B cell (primary cell): ENCODE results near the gene MC4R. TPM values are rescaled to one million over a fixed set of nuclear protein-coding genes. Genes with fewer than 3 reads are reported as not detected.

Source experiments
- ATAC-seq: fragments of 200-7000 bp; cut with Tn5 transposase; one replicate; pipeline ENCODE4 v1.10.0; 2021; ENCODE audit warnings: low read depth, mild to moderate bottlenecking, moderate number of reproducible peaks, moderate library complexity
- CTCF ChIA-PET: fragments of 350-600 bp; sonication (Branson Sonifier 250); formaldehyde crosslinking; loops from one replicate; lab custom pipeline; 2021; ENCODE audit warnings: antibody characterized with exemption, inconsistent platforms; lab: Charles Lee
- POLR2A ChIA-PET: fragments of 350-600 bp; sonication (Branson Sonifier 250); formaldehyde crosslinking; loops from one replicate; lab custom pipeline; 2021; ENCODE audit warnings: antibody characterized with exemption; lab: Charles Lee
- DNase-seq: peaks from one replicate; pipeline ENCODE4 v3.0.0; 2013
- H2AFZ ChIP-seq: 2 replicates; pipeline ENCODE4 v1.6.1; 2012; ENCODE audit warnings: mild to moderate bottlenecking, low read depth, low read length; ENCODE audit not compliant: insufficient read depth, poor library complexity, severe bottlenecking
- H3K27ac ChIP-seq, 2 donors: 1 replicate in 1 of 2; 2 replicates in 1 of 2; pipeline ENCODE4 v1.5.1; 2012 to 2013; ENCODE audit warnings: low read length in 2 of 2, mild to moderate bottlenecking in 2 of 2, moderate library complexity in 1 of 2
- H3K27me3 ChIP-seq, 4 experiments: fragments of 200-600 bp in 1 of 4; sonication (generic) in 1 of 4; replicated peaks in 1 of 4; 1 replicate in 2 of 4; 2 replicates in 2 of 4; pipeline versions ENCODE4 v1.6.1 to v1.7.0; 2013 to 2016; ENCODE audit warnings: low read length in 3 of 4, mild to moderate bottlenecking in 2 of 4, mixed read lengths in 1 of 4, moderate library complexity in 1 of 4; ENCODE audit not compliant: insufficient read depth in 4 of 4, control insufficient read depth in 3 of 4; ENCODE audit errors: control extremely low read depth in 1 of 4
- H3K36me3 ChIP-seq, 2 experiments: replicated peaks in 1 of 2; 1 replicate in 1 of 2; 2 replicates in 1 of 2; pipeline versions ENCODE4 v1.6.1 to v1.7.1; 2013; ENCODE audit warnings: low read length in 1 of 2; ENCODE audit not compliant: insufficient read depth in 2 of 2, control insufficient read depth in 1 of 2; ENCODE audit errors: control extremely low read depth in 1 of 2, extremely low read depth in 1 of 2
- H3K4me1 ChIP-seq, 2 donors: fragments of 200-600 bp in 1 of 2; sonication (generic) in 1 of 2; 1 replicate in 1 of 2; 2 replicates in 1 of 2; pipeline versions ENCODE4 v1.5.1 to v1.6.1; 2013 to 2017; ENCODE audit warnings: low read length in 2 of 2; ENCODE audit not compliant: control insufficient read depth in 2 of 2, insufficient read depth in 2 of 2
- H3K4me2 ChIP-seq: replicated peaks from 2 replicates; pipeline ENCODE3; 2012; ENCODE audit warnings: mild to moderate bottlenecking, low read depth, low read length; ENCODE audit not compliant: poor library complexity, severe bottlenecking
- H3K4me3 ChIP-seq, 5 experiments: fragments of 200-600 bp in 1 of 5; sonication (generic) in 1 of 5; 1 replicate in 3 of 5; 2 replicates in 2 of 5; pipeline versions ENCODE4 v1.5.1 to v1.7.0; 2011 to 2016; ENCODE audit warnings: low read length in 4 of 5, mild to moderate bottlenecking in 4 of 5, low read depth in 2 of 5, control low read depth in 1 of 5, moderate library complexity in 1 of 5; ENCODE audit not compliant: insufficient read depth in 1 of 5; ENCODE audit errors: control extremely low read depth in 1 of 5, extremely low read depth in 1 of 5
- H3K79me2 ChIP-seq: fragments of 200-600 bp; sonication (generic); one replicate; pipeline ENCODE4 v1.6.0; 2016; ENCODE audit warnings: low read length; ENCODE audit not compliant: control insufficient read depth, insufficient read depth
- H3K9ac ChIP-seq: fragments of 200-600 bp; sonication (generic); 2 replicates; pipeline ENCODE4 v1.6.1; 2017; ENCODE audit warnings: mild to moderate bottlenecking, low read length, moderate library complexity
- H3K9me3 ChIP-seq, 3 donors: one replicate each; pipeline versions ENCODE4 v1.6.1 to v1.7.1; 2013; ENCODE audit warnings: low read length in 2 of 3; ENCODE audit not compliant: control insufficient read depth in 2 of 3, insufficient read depth in 1 of 3; ENCODE audit errors: control extremely low read depth in 1 of 3
- H4K20me1 ChIP-seq: 2 replicates; pipeline ENCODE4 v1.6.0; 2012; ENCODE audit warnings: mild to moderate bottlenecking, low read length; ENCODE audit not compliant: insufficient read depth, control insufficient read depth, poor library complexity, severe bottlenecking
- H3K27ac Mint-ChIP-seq: one replicate; pipeline ENCODE4 v1.8.0; 2021; ENCODE audit warnings: mixed read lengths
- H3K27me3 Mint-ChIP-seq: one replicate; pipeline ENCODE4 v1.8.0; 2021; ENCODE audit warnings: mixed read lengths
- H3K4me1 Mint-ChIP-seq: one replicate; pipeline ENCODE4 v1.8.0; 2021; ENCODE audit warnings: mixed read lengths
- H3K4me3 Mint-ChIP-seq: one replicate; pipeline ENCODE4 v1.8.0; 2021; ENCODE audit warnings: mixed read lengths
- H3K9me3 Mint-ChIP-seq: one replicate; pipeline ENCODE4 v1.8.0; 2022; ENCODE audit warnings: mixed read lengths; ENCODE audit not compliant: insufficient read depth
- EZH2 ChIP-seq: IDR thresholded peaks from 2 replicates; pipeline ENCODE4 v1.6.1; 2012; ENCODE audit warnings: borderline replicate concordance, low read depth, mild to moderate bottlenecking, moderate library complexity, low read length; ENCODE audit not compliant: insufficient read depth, poor library complexity, severe bottlenecking
- WGBS: methylation state at CpG from one replicate; pipeline ENCODE4 v1.1.5; 2013; ENCODE audit warnings: missing lambda C conversion rate; ENCODE audit not compliant: insufficient coverage; 5-methylcytosine and 5-hydroxymethylcytosine counted together
- intact Hi-C: fragments of 100-400 bp; cut with micrococcal nuclease; formaldehyde crosslinking; loops from one replicate; pipeline ENCODE4 v1.10.0; 2022
- polyA plus RNA-seq: library from polyadenylated mRNA; depleted of rRNA; stranded (reverse); fragments of >200 nt; gene quantifications from 2 replicates; pipeline ENCODE4 v1.2.3, GENCODE V29; 2012
- total RNA-seq, 2 donors: library from RNA; stranded (reverse); fragments of 120-200 nt in 1 of 2; gene quantifications; 1 replicate in 1 of 2; 2 replicates in 1 of 2; pipeline versions ENCODE4 v1.2.3 to v1.2.4, GENCODE V29; 2013 to 2022
- TF ChIP-seq, protein P1 (sequence below): fragments of 200-600 bp; IDR thresholded peaks from one replicate; pipeline ENCODE4 v1.8.0; 2022; ENCODE audit warnings: antibody characterized with exemption, mild to moderate bottlenecking

Gene MC4R
- total and polyA plus RNA-seq, 2 donors (not counting 1 experiment from before 2014, with no cell fraction given): not detected

DNA sequence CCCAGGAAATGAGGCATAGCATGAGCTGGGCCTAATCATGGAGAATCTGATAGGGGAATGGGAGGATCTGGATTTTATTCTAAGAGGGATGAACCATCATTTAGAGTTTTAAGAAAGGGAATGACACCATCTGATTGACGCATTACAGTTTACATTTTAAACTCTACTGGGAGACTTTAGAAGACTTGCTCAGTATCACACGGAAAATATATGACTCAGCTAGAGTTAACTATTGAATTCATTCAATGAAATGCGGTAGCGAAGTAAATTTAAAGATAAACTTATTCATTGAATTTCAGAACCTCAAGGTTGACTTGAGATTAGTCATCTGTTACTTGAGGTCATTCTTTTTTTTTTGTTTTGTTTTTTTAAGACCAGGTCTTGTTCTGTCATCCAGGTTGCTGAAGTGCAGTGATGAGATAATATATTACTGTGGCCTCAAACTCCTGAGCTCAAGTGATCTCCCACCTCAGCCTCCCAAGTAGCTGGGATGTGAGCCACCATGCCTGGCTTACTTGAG, 25.0 kb downstream of the MC4R start:
- H3K9me3 Mint-ChIP-seq: peaks cover 2% of the 10 kb centered on the region
- TF ChIP-seq EZH2: no peak
- TF ChIP-seq, protein P1, sequence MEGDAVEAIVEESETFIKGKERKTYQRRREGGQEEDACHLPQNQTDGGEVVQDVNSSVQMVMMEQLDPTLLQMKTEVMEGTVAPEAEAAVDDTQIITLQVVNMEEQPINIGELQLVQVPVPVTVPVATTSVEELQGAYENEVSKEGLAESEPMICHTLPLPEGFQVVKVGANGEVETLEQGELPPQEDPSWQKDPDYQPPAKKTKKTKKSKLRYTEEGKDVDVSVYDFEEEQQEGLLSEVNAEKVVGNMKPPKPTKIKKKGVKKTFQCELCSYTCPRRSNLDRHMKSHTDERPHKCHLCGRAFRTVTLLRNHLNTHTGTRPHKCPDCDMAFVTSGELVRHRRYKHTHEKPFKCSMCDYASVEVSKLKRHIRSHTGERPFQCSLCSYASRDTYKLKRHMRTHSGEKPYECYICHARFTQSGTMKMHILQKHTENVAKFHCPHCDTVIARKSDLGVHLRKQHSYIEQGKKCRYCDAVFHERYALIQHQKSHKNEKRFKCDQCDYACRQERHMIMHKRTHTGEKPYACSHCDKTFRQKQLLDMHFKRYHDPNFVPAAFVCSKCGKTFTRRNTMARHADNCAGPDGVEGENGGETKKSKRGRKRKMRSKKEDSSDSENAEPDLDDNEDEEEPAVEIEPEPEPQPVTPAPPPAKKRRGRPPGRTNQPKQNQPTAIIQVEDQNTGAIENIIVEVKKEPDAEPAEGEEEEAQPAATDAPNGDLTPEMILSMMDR: no peak
- no peak overlapping the region for H3K27ac ChIP-seq
- H3K4me3 ChIP-seq: no peak overlapping the region
- no peaks in the 10 kb centered on the region for H3K4me1 Mint-ChIP-seq
- H3K4me1 ChIP-seq: no peaks in the 10 kb centered on the region
- H2AFZ ChIP-seq: no peak overlapping the region
- intact Hi-C loops: no loop called here
- no peak overlapping the region for H3K9ac ChIP-seq
- DNase-seq (no peak), ATAC-seq (no peak)
- no peak overlapping the region for H3K27ac Mint-ChIP-seq
- H3K4me3 Mint-ChIP-seq: no peak overlapping the region
- H3K36me3 ChIP-seq: no peaks in the 10 kb centered on the region
- ChIA-PET CTCF (no interaction called here), POLR2A (no interaction called here)
- H3K27me3 Mint-ChIP-seq: no peaks in the 10 kb centered on the region
- no peaks in the 10 kb centered on the region for H4K20me1 ChIP-seq
- H3K79me2 ChIP-seq: no peaks in the 10 kb centered on the region
- no peak overlapping the region for H3K4me2 ChIP-seq
- H3K9me3 ChIP-seq: no peaks in the 10 kb centered on the region
- no peaks in the 10 kb centered on the region for H3K27me3 ChIP-seq
- WGBS: no CpG with 5 or more reads among the region's 4 CpGs

- no peaks in the 10 kb centered on the region for H3K27me3 ChIP-seq
- no peak overlapping the region for H3K4me2 ChIP-seq
- H3K9ac ChIP-seq: no peak overlapping the region
- Mint-ChIP-seq H3K27me3 (no peaks in the 10 kb centered on the region), H3K9me3 (no peaks in the 10 kb centered on the region), H3K4me1 (no peaks in the 10 kb centered on the region), H3K4me3 (no peak overlapping the region), H3K27ac (no peak overlapping the region)
- no peak overlapping the region for H3K4me3 ChIP-seq
- DNase-seq (no peak), ATAC-seq (no peak)
- H3K4me1 ChIP-seq: no peaks in the 10 kb centered on the region
- WGBS: no CpG with 5 or more reads among the region's 1 CpG
- H2AFZ ChIP-seq: no peak overlapping the region
- POLR2A ChIA-PET: no interaction called here
- H4K20me1 ChIP-seq: no peaks in the 10 kb centered on the region
- no peaks in the 10 kb centered on the region for H3K79me2 ChIP-seq
- CTCF ChIA-PET: no interaction called here
- H3K9me3 ChIP-seq: no peaks in the 10 kb centered on the region
- no peak overlapping the region for H3K27ac ChIP-seq
- H3K36me3 ChIP-seq: no peaks in the 10 kb centered on the region
- intact Hi-C loops: no loop called here
- no peak for TF ChIP-seq EZH2
- TF ChIP-seq, protein P1: no peak
Observed at GRCh38 chr18:60339018-60339417, 33.6 kb downstream of the MC4R start.
